ENCODE data around the gene LANCL1.

Gene LANCL1

GRCh38 chr2:210389856-210390255 lies 86.7 kb downstream of the LANCL1 start:
- no peak for DNase-seq

- DNase-seq = no peak
Observed at GRCh38 chr2:210388148-210388547, 88.4 kb downstream of the LANCL1 start.

GRCh38 chr2:210387074-210387473 lies 89.5 kb downstream of the LANCL1 start:
- no peak for DNase-seq
